ENCODE results near the gene RNF14. TPM values are rescaled to one million over a fixed set of nuclear protein-coding genes. Genes with fewer than 3 reads are reported as not detected.

RNF14 gene
- total RNA-seq, 1 experiment from 2014 or later = 20.1 TPM

- WGBS (ENCODE audit: extremely low coverage, insufficient read length, low lambda C conversion rate) = no CpG with 5 or more reads among the region's 8 CpGs
- no peak overlapping the region for H3K27ac Mint-ChIP-seq
- peaks cover 35 to 77% (median 74%) of the 10 kb centered on the region in 3 experiments; a peak in 6 of 7 replicates for H3K36me3 Mint-ChIP-seq (ENCODE audit: insufficient read depth in 1 of 3, low read depth in 3 of 3)
Observed at GRCh38 chr5:141928051-141928450, 40.9 kb upstream of the RNF14 start.

More at GRCh38 chr5:141928051-141928450, 40.9 kb upstream of the RNF14 start:
- no peak overlapping the region for H3K9ac ChIP-seq (ENCODE audit: extremely low read depth, insufficient read length, low read length)
- TF ChIP-seq, protein P1, sequence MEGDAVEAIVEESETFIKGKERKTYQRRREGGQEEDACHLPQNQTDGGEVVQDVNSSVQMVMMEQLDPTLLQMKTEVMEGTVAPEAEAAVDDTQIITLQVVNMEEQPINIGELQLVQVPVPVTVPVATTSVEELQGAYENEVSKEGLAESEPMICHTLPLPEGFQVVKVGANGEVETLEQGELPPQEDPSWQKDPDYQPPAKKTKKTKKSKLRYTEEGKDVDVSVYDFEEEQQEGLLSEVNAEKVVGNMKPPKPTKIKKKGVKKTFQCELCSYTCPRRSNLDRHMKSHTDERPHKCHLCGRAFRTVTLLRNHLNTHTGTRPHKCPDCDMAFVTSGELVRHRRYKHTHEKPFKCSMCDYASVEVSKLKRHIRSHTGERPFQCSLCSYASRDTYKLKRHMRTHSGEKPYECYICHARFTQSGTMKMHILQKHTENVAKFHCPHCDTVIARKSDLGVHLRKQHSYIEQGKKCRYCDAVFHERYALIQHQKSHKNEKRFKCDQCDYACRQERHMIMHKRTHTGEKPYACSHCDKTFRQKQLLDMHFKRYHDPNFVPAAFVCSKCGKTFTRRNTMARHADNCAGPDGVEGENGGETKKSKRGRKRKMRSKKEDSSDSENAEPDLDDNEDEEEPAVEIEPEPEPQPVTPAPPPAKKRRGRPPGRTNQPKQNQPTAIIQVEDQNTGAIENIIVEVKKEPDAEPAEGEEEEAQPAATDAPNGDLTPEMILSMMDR (conservative IDR thresholded peaks at IDR 0.05) = no peak
- no peaks in the 10 kb centered on the region for H3K9me3 ChIP-seq (ENCODE audit: control insufficient read depth, low read depth, low read length)
- H3K18ac ChIP-seq (ENCODE audit: insufficient read length, low read depth, low read length) = no peak overlapping the region
- Mint-ChIP-seq H3K27me3 (ENCODE audit: low read depth) (no peaks in the 10 kb centered on the region), H3K4me3 (no peak overlapping the region), H3K9me3 (no peaks in the 10 kb centered on the region), H3K4me1 (peaks cover 8% of the 10 kb centered on the region in 2 experiments)
- no peak overlapping the region for H4K8ac ChIP-seq (replicated peaks; ENCODE audit: insufficient read length, low read depth, low read length)
- peaks cover 3% of the 10 kb centered on the region; the same call in 1 of the 2 replicates for H3K79me2 ChIP-seq (ENCODE audit: insufficient read depth, low read length)
- H3K27me3 ChIP-seq (ENCODE audit: insufficient read depth, low read length) = no peaks in the 10 kb centered on the region
- no peak overlapping the region for H2BK20ac ChIP-seq (ENCODE audit: low read depth, low read length, poor library complexity, severe bottlenecking)
- no peak overlapping the region for H3T11ph ChIP-seq (ENCODE audit: low read length)
- no peak overlapping the region for H3K4me2 ChIP-seq (ENCODE audit: insufficient read depth, insufficient read length, low read length)
- H2BK15ac ChIP-seq (ENCODE audit: low read depth, low read length) = no peak overlapping the region
- DNase-seq = no peak
- no peak overlapping the region for H2BK12ac ChIP-seq (ENCODE audit: insufficient read length, low read depth, low read length)
- no peak overlapping the region for H3K27ac ChIP-seq (ENCODE audit: insufficient read length, low read depth, low read length)
- peaks cover 3% of the 10 kb centered on the region for H3K79me1 ChIP-seq (ENCODE audit: insufficient read depth, low read depth, low read length, poor library complexity, severe bottlenecking)
- H2AFZ ChIP-seq (ENCODE audit: low read length) = no peak overlapping the region
- no peak overlapping the region for H2AK5ac ChIP-seq (ENCODE audit: insufficient read length, low read length)
- H3K4ac ChIP-seq (ENCODE audit: low read depth, low read length) = no peak overlapping the region
- H4K91ac ChIP-seq (ENCODE audit: insufficient read length, low read depth, low read length) = no peak overlapping the region
- H3K14ac ChIP-seq (ENCODE audit: insufficient read depth, low read length) = no peak overlapping the region
- no peak overlapping the region for H2BK120ac ChIP-seq (ENCODE audit: low read depth, low read length, poor library complexity, severe bottlenecking)
- no peaks in the 10 kb centered on the region for H4K20me1 ChIP-seq (ENCODE audit: control insufficient read depth, insufficient read depth, insufficient read length)
- H3K56ac ChIP-seq (ENCODE audit: insufficient read length, low read depth, low read length) = no peak overlapping the region
- no peak overlapping the region for H2BK5ac ChIP-seq (ENCODE audit: insufficient read length, low read length)
- peaks cover 8% of the 10 kb centered on the region for H3K23me2 ChIP-seq (ENCODE audit: insufficient read length, low read depth, low read length, poor library complexity, severe bottlenecking)
- H3K4me1 ChIP-seq (ENCODE audit: insufficient read depth, low read length) = 0 out of 2 replicates have a peak, but pooled peaks cover 3% of the 10 kb centered on the region
- no peak overlapping the region for H4K5ac ChIP-seq (ENCODE audit: insufficient read length, low read depth, low read length)
- H3K23ac ChIP-seq (ENCODE audit: insufficient read length, low read depth, low read length) = no peak overlapping the region
